Muscle layer of colon (tissue), 2 donors: Measurements from ENCODE around the gene NAMPT.
"Not testable (repeated sequence)": the region's sequence is repeated elsewhere in the genome, so short reads cannot be mapped to it uniquely, and the experiment has no call there.

Source experiments
- H3K27ac ChIP-seq: one replicate; pipeline ENCODE4 v1.7.0; 2013; ENCODE audit warnings: low read depth, mild to moderate bottlenecking, low read length, moderate library complexity
- H3K27me3 ChIP-seq, 2 donors: one replicate each; pipeline ENCODE4 v1.7.0; 2013; ENCODE audit warnings: low read length in 2 of 2, mild to moderate bottlenecking in 2 of 2; ENCODE audit not compliant: insufficient read depth in 2 of 2, control insufficient read depth in 1 of 2
- H3K36me3 ChIP-seq: one replicate; pipeline ENCODE4 v1.7.0; 2013; ENCODE audit warnings: mild to moderate bottlenecking, low read length; ENCODE audit not compliant: insufficient read depth
- H3K4me1 ChIP-seq: one replicate; pipeline ENCODE4 v1.7.0; 2013; ENCODE audit warnings: mild to moderate bottlenecking, low read length; ENCODE audit not compliant: insufficient read depth
- H3K4me3 ChIP-seq, 2 donors: one replicate each; pipeline ENCODE4 v1.7.0; 2013; ENCODE audit warnings: low read length in 2 of 2, low read depth in 1 of 2, mild to moderate bottlenecking in 1 of 2, moderate library complexity in 1 of 2
- H3K9ac ChIP-seq: one replicate; pipeline ENCODE4 v1.7.0; 2013; ENCODE audit warnings: low read length
- H3K9me3 ChIP-seq: one replicate; pipeline ENCODE4 v1.7.0; 2013; ENCODE audit warnings: mild to moderate bottlenecking, low read length
- donor health status: abdominal sarcoma.
- donor health status: Adenocarcinoma of cecum.

NAMPT gene

DNA sequence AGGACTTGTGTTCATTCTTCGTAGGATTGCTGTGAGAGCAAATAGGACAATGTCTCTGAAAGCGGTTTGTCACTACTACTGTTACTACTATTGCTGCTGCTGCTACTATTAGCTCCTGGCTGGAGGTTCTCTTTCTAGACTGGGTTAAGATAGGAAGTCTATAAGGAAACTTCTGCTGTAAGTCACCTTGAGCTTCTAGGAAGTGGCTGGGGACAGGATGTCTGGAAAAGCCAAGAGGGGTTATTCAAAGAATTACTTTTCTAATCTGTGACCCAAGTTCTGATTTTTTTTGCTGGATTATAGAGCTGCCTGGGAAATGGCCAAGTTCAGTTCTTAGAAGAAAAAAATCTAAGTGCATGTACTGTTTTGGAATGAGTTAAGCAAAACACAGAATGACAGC lies 62.2 kb downstream of the NAMPT start:
- H3K4me1 ChIP-seq: no peaks in the 10 kb centered on the region
- H3K27ac ChIP-seq: no peak overlapping the region
- H3K4me3 ChIP-seq: no peak overlapping the region
- H3K27me3 ChIP-seq: no peaks in the 10 kb centered on the region
- no peaks in the 10 kb centered on the region for H3K9me3 ChIP-seq
- no peak overlapping the region for H3K9ac ChIP-seq
- no peaks in the 10 kb centered on the region for H3K36me3 ChIP-seq

- no peaks in the 10 kb centered on the region for H3K27me3 ChIP-seq
- H3K36me3 ChIP-seq: no peaks in the 10 kb centered on the region
- H3K4me3 ChIP-seq: no peak overlapping the region
- H3K27ac ChIP-seq: no peak overlapping the region
- H3K4me1 ChIP-seq: no peaks in the 10 kb centered on the region
- no peak overlapping the region for H3K9ac ChIP-seq
- H3K9me3 ChIP-seq: no peaks in the 10 kb centered on the region
Observed at GRCh38 chr7:106220307-106220706, 64.5 kb downstream of the NAMPT start.

GRCh38 chr7:106219170-106219569 lies 65.6 kb downstream of the NAMPT start:
- no peaks in the 10 kb centered on the region for H3K9me3 ChIP-seq
- no peaks in the 10 kb centered on the region for H3K27me3 ChIP-seq
- H3K4me1 ChIP-seq: no peaks in the 10 kb centered on the region
- H3K4me3 ChIP-seq: no peak overlapping the region
- no peak overlapping the region for H3K27ac ChIP-seq
- H3K36me3 ChIP-seq: no peaks in the 10 kb centered on the region
- no peak overlapping the region for H3K9ac ChIP-seq

GRCh38 chr7:106218546-106218945 lies 66.2 kb downstream of the NAMPT start:
- H3K9ac ChIP-seq: no peak overlapping the region
- H3K9me3 ChIP-seq: no peaks in the 10 kb centered on the region
- no peaks in the 10 kb centered on the region for H3K36me3 ChIP-seq
- no peaks in the 10 kb centered on the region for H3K27me3 ChIP-seq
- no peak overlapping the region for H3K27ac ChIP-seq
- H3K4me1 ChIP-seq: no peaks in the 10 kb centered on the region
- no peak overlapping the region for H3K4me3 ChIP-seq

DNA sequence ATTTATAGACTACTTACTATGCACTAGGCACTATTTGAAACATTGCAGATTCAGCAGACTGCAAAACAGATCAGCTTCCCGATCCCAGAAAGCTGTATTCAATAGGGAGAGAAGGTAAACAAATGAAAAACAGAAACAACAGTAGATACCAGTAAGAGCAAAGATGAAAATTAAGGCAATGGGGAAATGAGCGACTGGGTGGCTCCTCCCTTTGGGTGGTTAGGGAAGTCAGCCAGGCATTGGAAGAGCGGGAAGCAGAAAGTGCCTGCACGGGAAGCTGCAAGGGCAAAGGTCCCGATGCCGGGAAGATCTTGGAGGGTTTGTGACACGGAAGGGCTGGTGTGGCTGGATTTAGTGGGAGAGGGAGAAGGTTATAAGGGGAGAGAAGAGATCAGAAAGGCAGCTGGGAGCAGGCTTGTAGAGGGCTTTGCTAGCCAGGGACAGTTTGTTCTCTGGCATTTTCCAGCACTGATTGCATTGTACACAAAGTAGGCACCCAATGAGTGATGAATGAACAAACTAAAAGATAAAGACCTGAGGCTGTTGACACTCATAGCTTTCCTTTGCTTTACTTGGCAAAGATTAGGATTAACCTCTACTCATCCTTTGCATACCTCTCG lies 67.8 kb downstream of the NAMPT start:
- Histone ChIP-seq H3K4me3 (no peak overlapping the region), H3K9ac (no peak overlapping the region), H3K4me1 (no peaks in the 10 kb centered on the region), H3K36me3 (no peaks in the 10 kb centered on the region), H3K9me3 (no peaks in the 10 kb centered on the region), H3K27me3 (no peaks in the 10 kb centered on the region), H3K27ac (no peak overlapping the region)

DNA sequence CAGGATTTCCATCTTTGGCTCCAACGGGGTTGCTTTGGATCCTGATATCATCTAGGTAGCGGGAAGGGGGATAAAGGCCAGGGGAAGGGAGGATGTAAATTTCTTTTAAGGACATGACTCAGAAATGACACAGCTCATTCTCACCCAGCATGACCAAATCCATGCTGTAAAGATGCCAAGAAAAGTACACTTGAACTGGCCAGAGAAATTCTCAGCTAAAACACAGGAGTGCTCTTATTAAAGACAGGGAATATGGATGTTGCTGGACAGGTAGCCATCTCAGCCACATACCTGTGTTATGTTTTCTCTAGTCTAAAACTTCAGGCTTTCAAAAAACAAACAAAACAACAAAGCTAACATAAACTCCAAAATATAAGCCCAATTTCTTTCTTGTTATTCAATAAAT lies 68.3 kb downstream of the NAMPT start:
- Histone ChIP-seq H3K4me1 (no peaks in the 10 kb centered on the region), H3K27me3 (no peaks in the 10 kb centered on the region), H3K27ac (no peak overlapping the region), H3K9me3 (no peaks in the 10 kb centered on the region), H3K4me3 (no peak overlapping the region), H3K9ac (no peak overlapping the region), H3K36me3 (no peaks in the 10 kb centered on the region)

DNA sequence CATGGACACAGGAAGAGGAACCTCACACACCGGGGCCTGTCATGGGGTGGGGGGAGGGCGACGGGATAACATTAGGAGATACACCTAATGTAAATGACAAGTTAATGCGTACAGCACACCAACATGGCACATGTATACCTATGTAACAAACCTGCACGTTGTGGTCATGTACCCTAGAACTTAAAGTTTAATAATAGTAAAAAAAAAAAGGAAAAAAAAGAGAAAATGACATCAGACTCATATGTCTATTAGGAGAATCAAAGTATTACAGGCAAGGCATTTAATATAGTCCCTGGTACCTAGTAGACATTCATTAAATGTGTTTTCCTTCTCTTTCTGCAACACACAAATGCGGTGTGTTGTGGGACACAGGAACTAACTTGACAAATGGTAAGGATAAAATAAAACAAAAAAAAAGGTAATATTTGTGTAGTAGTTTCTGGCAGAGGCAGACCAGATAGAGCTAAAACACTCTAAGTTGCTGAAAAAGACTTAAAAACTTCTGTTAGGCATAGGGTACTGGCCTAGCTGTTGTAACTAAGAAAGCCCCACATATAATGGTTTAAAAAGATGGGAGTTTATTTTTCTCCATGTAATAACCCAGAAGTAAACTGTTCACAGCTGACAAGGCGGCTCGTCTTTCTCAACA lies 68.8 kb downstream of the NAMPT start:
- H3K27me3 ChIP-seq: no peaks in the 10 kb centered on the region
- no peak overlapping the region for H3K9ac ChIP-seq
- no peaks in the 10 kb centered on the region for H3K36me3 ChIP-seq
- no peak overlapping the region for H3K27ac ChIP-seq
- no peak overlapping the region for H3K4me3 ChIP-seq
- no peaks in the 10 kb centered on the region for H3K4me1 ChIP-seq
- H3K9me3 ChIP-seq: no peaks in the 10 kb centered on the region

- H3K27ac ChIP-seq, H3K27me3 ChIP-seq, H3K4me1 ChIP-seq, H3K36me3 ChIP-seq, H3K9me3 ChIP-seq, H3K9ac ChIP-seq, H3K4me3 ChIP-seq: not testable (repeated sequence)
Observed at GRCh38 chr7:106208944-106209343, 75.8 kb downstream of the NAMPT start.

DNA sequence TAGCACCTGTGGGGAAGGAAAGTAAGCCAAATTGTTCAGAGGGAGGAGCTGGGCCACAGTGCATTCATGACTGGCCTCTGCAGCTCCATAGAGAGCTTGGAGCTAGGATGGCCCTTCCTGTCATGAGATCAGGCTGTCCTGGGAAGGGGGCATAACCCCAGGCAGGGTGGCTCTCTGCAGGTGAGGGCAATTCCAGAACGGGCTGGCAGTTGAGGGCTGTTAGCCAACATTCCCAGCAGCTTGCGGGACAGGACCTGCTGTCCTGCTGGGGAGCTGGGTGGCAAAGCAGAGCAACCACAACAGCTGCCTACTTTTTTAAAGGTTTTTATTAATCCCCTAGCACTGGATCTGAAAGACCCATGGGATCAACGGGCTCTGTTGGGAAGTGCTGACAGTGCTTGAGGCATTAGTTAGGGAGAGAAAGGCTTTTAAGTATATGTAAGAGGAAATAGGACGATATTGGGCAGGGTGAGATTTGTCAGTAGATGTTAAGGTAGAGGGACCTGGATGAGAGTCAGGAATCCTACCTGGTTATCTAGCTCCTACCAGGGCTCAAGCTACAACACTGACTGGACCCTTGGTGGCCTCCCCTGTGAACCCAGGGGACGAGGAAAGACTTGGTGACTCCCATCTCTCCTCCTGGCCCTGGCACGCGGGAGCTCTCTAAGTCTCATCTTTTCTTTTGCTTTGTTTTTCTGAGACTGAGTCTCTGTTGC lies 77.8 kb downstream of the NAMPT start:
- Histone ChIP-seq H3K36me3 (no peaks in the 10 kb centered on the region), H3K27ac (no peak overlapping the region), H3K4me1 (no peaks in the 10 kb centered on the region), H3K4me3 (no peak overlapping the region), H3K27me3 (no peaks in the 10 kb centered on the region), H3K9me3 (no peaks in the 10 kb centered on the region), H3K9ac (no peak overlapping the region)

DNA sequence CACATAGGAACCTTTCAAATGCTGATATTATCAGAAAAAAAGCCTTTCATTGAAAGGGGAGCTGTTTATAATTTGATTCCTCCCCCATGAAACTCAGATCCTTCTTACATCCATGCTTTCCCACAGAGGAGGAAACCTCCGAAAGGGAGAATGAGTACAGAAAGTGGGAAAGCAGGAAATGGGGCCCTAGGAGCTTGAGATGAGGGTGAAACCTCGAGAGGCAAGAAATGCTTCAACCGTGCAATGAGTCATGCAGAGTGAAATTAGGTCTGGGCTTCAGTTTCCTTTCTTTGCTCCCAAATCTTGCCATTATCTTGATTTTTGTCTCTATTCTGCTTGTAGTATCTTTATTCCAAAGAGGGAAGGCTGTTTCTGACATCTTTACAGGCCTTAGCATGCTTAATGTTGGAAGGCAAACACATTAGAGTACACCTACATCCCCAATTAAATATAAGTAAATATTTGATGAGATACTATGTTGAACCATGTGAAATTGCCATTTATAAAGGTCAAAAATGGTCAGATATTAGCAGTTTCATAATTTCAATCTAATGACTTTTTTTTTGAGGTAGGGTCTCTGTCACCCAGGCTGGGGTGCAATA lies 79.1 kb downstream of the NAMPT start:
- no peak overlapping the region for H3K4me3 ChIP-seq
- H3K27me3 ChIP-seq: no peaks in the 10 kb centered on the region
- no peaks in the 10 kb centered on the region for H3K36me3 ChIP-seq
- no peaks in the 10 kb centered on the region for H3K4me1 ChIP-seq
- H3K9ac ChIP-seq: no peak overlapping the region
- no peaks in the 10 kb centered on the region for H3K9me3 ChIP-seq
- no peak overlapping the region for H3K27ac ChIP-seq

DNA sequence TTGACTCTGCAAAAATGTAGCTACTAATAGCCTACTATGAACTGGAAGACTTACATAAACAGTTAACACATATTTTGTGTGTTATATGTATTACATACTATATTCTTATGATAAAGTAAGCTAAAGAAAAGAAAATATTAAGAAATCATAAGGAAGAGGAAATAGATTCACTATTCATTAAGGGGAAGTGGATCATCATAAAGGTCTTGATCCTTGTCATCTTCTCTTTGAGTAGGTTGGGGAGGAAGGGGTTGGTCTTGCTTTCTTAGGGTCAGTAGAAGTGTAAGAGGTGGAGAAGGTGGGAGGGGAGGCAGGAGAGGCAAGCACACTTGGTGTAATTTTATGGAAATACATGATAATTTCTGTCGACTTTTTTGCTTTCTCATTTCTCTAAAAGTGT lies 81.3 kb downstream of the NAMPT start:
- Histone ChIP-seq H3K36me3 (no peaks in the 10 kb centered on the region), H3K4me1 (no peaks in the 10 kb centered on the region), H3K9me3 (no peaks in the 10 kb centered on the region), H3K4me3 (no peak overlapping the region), H3K9ac (no peak overlapping the region), H3K27me3 (no peaks in the 10 kb centered on the region), H3K27ac (no peak overlapping the region)
